ENCODE data around the gene XKR7.

DNA sequence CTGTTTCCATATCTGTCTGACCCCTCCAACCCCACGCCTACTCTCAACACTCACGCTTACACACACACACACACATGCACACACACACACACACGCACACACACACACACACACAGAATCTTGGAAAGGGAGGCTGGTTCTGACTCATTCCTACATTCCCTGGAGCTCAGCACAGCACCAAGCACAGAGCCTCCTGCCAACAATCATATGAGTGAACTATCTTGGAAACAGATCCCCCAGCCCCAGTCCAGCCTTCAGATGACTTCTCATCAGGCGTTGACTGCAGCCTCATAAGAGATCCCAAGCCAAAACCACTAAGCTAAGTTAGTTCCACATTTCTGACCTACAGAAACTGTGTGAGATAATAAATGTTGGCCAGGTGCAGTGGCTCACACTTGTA is 70.0 kb downstream of the XKR7 start:
- TF ChIP-seq, protein P1, sequence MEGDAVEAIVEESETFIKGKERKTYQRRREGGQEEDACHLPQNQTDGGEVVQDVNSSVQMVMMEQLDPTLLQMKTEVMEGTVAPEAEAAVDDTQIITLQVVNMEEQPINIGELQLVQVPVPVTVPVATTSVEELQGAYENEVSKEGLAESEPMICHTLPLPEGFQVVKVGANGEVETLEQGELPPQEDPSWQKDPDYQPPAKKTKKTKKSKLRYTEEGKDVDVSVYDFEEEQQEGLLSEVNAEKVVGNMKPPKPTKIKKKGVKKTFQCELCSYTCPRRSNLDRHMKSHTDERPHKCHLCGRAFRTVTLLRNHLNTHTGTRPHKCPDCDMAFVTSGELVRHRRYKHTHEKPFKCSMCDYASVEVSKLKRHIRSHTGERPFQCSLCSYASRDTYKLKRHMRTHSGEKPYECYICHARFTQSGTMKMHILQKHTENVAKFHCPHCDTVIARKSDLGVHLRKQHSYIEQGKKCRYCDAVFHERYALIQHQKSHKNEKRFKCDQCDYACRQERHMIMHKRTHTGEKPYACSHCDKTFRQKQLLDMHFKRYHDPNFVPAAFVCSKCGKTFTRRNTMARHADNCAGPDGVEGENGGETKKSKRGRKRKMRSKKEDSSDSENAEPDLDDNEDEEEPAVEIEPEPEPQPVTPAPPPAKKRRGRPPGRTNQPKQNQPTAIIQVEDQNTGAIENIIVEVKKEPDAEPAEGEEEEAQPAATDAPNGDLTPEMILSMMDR (conservative IDR thresholded peaks at IDR 0.05; ENCODE audit: low read depth, low read length), result no peak
- no peak for TF ChIP-seq EZH2phosphoT487 (IDR thresholded peaks at IDR 0.05; ENCODE audit: borderline replicate concordance, low read length)

Measured in PC-3 (cell line).